Astrocyte (in vitro differentiated cells and primary cell): ENCODE measurements around the gene TNFRSF19.

ENCODE experiments used
- EZH2 ChIP-seq: IDR thresholded peaks from 2 replicates; pipeline ENCODE4 v1.6.1; 2012; ENCODE audit warnings: mild to moderate bottlenecking, low read length, inconsistent platforms; ENCODE audit not compliant: insufficient read depth
- TF ChIP-seq, protein P1 (sequence below): IDR thresholded peaks from 2 replicates; pipeline ENCODE4 v1.5.1; 2011; ENCODE audit warnings: low read depth, mild to moderate bottlenecking, inconsistent platforms, low read length, moderate library complexity; ENCODE audit not compliant: insufficient read depth

DNA sequence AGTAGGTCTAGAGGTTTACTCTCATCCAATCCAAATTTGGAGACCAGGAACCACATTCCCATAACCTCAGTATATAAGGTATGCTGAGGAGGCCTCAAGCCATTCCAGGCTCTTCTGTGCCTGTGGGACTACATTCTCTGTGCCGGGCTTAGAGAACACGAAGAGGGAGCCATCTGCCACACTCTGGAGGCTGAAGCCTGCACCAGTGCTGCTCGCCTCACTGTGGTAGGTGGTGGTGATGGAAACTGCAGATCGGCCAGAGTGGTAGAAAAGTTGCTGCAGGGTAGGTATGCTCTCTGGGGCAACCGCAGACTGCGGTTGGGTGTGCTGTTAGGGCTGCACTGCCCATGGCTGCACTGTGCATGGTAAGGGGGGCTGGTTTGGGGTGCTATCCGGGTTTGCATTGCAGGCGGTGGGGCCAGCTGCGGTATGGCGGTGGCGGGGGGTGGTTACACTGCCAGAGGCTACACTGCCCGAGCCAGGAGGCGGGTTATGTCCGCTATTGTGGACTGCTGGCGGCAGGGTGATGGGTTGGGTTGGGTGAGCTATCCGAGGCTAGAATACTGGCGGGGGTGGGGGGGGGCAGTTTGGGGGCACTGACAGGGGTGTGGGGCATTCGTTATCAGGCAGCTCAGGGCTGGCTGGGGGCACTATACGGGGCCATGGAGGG lies 145.0 kb downstream of the TNFRSF19 start:
- TF ChIP-seq, protein P1, sequence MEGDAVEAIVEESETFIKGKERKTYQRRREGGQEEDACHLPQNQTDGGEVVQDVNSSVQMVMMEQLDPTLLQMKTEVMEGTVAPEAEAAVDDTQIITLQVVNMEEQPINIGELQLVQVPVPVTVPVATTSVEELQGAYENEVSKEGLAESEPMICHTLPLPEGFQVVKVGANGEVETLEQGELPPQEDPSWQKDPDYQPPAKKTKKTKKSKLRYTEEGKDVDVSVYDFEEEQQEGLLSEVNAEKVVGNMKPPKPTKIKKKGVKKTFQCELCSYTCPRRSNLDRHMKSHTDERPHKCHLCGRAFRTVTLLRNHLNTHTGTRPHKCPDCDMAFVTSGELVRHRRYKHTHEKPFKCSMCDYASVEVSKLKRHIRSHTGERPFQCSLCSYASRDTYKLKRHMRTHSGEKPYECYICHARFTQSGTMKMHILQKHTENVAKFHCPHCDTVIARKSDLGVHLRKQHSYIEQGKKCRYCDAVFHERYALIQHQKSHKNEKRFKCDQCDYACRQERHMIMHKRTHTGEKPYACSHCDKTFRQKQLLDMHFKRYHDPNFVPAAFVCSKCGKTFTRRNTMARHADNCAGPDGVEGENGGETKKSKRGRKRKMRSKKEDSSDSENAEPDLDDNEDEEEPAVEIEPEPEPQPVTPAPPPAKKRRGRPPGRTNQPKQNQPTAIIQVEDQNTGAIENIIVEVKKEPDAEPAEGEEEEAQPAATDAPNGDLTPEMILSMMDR = no peak
- no peak for TF ChIP-seq EZH2
